ENCODE results near the gene BACH2. TPM values are rescaled to one million over a fixed set of nuclear protein-coding genes. Genes with fewer than 3 reads are reported as not detected.

Gene BACH2
- total and polyA plus RNA-seq, 10 of the 15 experiments (the other 5 are each of a cell fraction or from before 2014, with no cell fraction given) = 0.03 to 0.28 (median 0.04) TPM; not detected in 3

Small RNAs within 50 kb of the gene (microRNA-seq; reads per million reads assigned to microRNA genes)
- not detected for gene MIR4464

Small RNAs within 50 kb of the gene (small RNA-seq; reads per million reads assigned to genes)
- gene MIR4464 = not detected
- gene RF00019 = not detected
- not detected for gene RN7SKP110
